Kidney epithelial cell (primary cell): ENCODE measurements around the gene NAA38. TPM values are rescaled to one million over a fixed set of nuclear protein-coding genes. Genes with fewer than 3 reads are reported as not detected.
A peak's percentile ranks its signal among the peaks of the same experiment; 100 is the strongest.
"Not testable (repeated sequence)": the region's sequence is repeated elsewhere in the genome, so short reads cannot be mapped to it uniquely, and the experiment has no call there.

Source experiments
- DNase-seq: peaks from one replicate; pipeline ENCODE4 v3.0.0-alpha.2; 2010; ENCODE audit warnings: low read depth
- H3K27me3 ChIP-seq: 2 replicates; pipeline ENCODE4 v1.6.0; 2011; ENCODE audit warnings: low read length; ENCODE audit not compliant: control insufficient read depth, insufficient read depth
- H3K36me3 ChIP-seq: 2 replicates; pipeline ENCODE4 v1.5.1; 2011; ENCODE audit warnings: low read length; ENCODE audit not compliant: control insufficient read depth, insufficient read depth
- H3K4me3 ChIP-seq: 2 replicates; pipeline ENCODE4 v1.5.1; 2011; ENCODE audit warnings: low read depth, mild to moderate bottlenecking, control low read depth, low read length
- total RNA-seq: library from RNA; depleted of rRNA; stranded (reverse); fragments of >200 nt; gene quantifications from 2 replicates; pipeline ENCODE4 v1.2.3, GENCODE V29; 2015
- TF ChIP-seq, protein P1 (sequence below): IDR thresholded peaks from 2 replicates; pipeline ENCODE4 v1.5.1; 2011; ENCODE audit warnings: mild to moderate bottlenecking, moderate library complexity, low read length, control low read depth, inconsistent platforms; ENCODE audit not compliant: insufficient read depth, poor library complexity, severe bottlenecking

Gene NAA38
- total RNA-seq, 1 donor from 2014 or later = 51.0 TPM

GRCh38 chr17:7814969-7815368 lies 42.4 kb downstream of the NAA38 start:
- Histone ChIP-seq H3K36me3 (no peaks in the 10 kb centered on the region), H3K4me3 (no peak overlapping the region), H3K27me3 (peaks cover 8% of the 10 kb centered on the region)
- no peak for DNase-seq
- TF ChIP-seq, protein P1, sequence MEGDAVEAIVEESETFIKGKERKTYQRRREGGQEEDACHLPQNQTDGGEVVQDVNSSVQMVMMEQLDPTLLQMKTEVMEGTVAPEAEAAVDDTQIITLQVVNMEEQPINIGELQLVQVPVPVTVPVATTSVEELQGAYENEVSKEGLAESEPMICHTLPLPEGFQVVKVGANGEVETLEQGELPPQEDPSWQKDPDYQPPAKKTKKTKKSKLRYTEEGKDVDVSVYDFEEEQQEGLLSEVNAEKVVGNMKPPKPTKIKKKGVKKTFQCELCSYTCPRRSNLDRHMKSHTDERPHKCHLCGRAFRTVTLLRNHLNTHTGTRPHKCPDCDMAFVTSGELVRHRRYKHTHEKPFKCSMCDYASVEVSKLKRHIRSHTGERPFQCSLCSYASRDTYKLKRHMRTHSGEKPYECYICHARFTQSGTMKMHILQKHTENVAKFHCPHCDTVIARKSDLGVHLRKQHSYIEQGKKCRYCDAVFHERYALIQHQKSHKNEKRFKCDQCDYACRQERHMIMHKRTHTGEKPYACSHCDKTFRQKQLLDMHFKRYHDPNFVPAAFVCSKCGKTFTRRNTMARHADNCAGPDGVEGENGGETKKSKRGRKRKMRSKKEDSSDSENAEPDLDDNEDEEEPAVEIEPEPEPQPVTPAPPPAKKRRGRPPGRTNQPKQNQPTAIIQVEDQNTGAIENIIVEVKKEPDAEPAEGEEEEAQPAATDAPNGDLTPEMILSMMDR = no peak

GRCh38 chr17:7811251-7811650 lies 46.1 kb downstream of the NAA38 start:
- Histone ChIP-seq H3K4me3 (no peak overlapping the region), H3K27me3 (peaks cover 3% of the 10 kb centered on the region), H3K36me3 (no peaks in the 10 kb centered on the region)
- TF ChIP-seq, protein P1 = no peak
- no peak for DNase-seq

- not testable (repeated sequence) for H3K4me3 ChIP-seq, H3K36me3 ChIP-seq, H3K27me3 ChIP-seq
- peak; percentile 5 for DNase-seq
Measured at GRCh38 chr17:7809791-7810343, 47.5 kb downstream of the NAA38 start.

- DNase-seq = peak; percentile 10
- no peak overlapping the region for H3K4me3 ChIP-seq
- H3K36me3 ChIP-seq = no peaks in the 10 kb centered on the region
- peaks cover 3% of the 10 kb centered on the region for H3K27me3 ChIP-seq
- TF ChIP-seq, protein P1 = no peak
Measured at GRCh38 chr17:7809086-7809790, 48.1 kb downstream of the NAA38 start.

DNA sequence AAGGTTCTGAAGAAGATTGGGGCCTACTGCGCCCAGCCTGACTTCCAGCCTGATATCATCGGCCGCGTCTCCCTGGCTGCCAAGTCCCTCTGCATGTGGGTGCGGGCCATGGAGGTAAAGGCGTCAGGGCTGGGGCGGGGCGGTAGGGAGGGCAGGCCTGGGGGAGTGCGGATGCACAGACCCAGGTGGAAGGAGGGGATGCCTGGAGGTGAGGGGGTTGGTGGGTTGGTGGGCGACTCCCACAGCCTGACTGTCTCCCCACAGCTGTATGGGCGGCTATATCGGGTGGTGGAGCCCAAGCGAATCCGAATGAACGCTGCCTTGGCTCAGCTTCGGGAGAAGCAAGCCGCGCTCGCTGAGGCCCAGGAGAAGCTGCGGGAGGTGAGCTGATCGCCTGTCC lies 50.2 kb downstream of the NAA38 start:
- H3K36me3 ChIP-seq = no peaks in the 10 kb centered on the region
- peaks cover 3% of the 10 kb centered on the region for H3K27me3 ChIP-seq
- no peak for DNase-seq
- H3K4me3 ChIP-seq = no peak overlapping the region
- TF ChIP-seq, protein P1 = no peak

Other genes starting within 250 kb of the NAA38 start
- gene FXR2, start 242.7 kb downstream of the NAA38 start, total RNA-seq = 43.0 and 45.7 TPM in 2 replicates
- 61.6 and 76.0 TPM in 2 replicates for gene SAT2, start 229.7 kb downstream of the NAA38 start, total RNA-seq
- 0.79 TPM in 1 of 2 replicates, not detected in the other for gene SHBG, start 227.4 kb downstream of the NAA38 start, total RNA-seq
- gene ATP1B2, start 206.6 kb downstream of the NAA38 start, total RNA-seq = not detected in 2 replicates
- gene TP53, start 170.1 kb downstream of the NAA38 start, total RNA-seq = 154 and 168 TPM in 2 replicates
- 13.3 and 14.9 TPM in 2 replicates for gene WRAP53, start 169.1 kb downstream of the NAA38 start, total RNA-seq
- gene EFNB3, start 152.4 kb downstream of the NAA38 start, total RNA-seq = 4.7 and 5.5 TPM in 2 replicates
- 0.04 TPM in 1 of 2 replicates, not detected in the other for gene DNAH2, start 139.8 kb downstream of the NAA38 start, total RNA-seq
- 15.6 and 20.4 TPM in 2 replicates for gene KDM6B, start 23.3 kb downstream of the NAA38 start, total RNA-seq
- 3.5 and 4.3 TPM in 2 replicates for gene TMEM88, start 2.5 kb downstream of the NAA38 start, total RNA-seq
- 5.3 and 7.4 TPM in 2 replicates for gene CYB5D1, start 444 bp upstream of the NAA38 start, total RNA-seq
- gene CHD3, start 31.2 kb upstream of the NAA38 start, total RNA-seq = 36.2 and 42.4 TPM in 2 replicates
- gene RNF227, start 58.7 kb upstream of the NAA38 start, total RNA-seq = 1.5 and 3.9 TPM in 2 replicates
- gene KCNAB3, start 72.3 kb upstream of the NAA38 start, total RNA-seq = 0.29 and 0.62 TPM in 2 replicates
- gene TRAPPC1, start 74.4 kb upstream of the NAA38 start, total RNA-seq = 45.5 and 51.6 TPM in 2 replicates
- gene CNTROB, start 74.6 kb upstream of the NAA38 start, total RNA-seq = 19.2 and 20.1 TPM in 2 replicates
- 0.07 TPM in 1 of 2 replicates, not detected in the other for gene GUCY2D, start 145.1 kb upstream of the NAA38 start, total RNA-seq
- 0.29 TPM in 1 of 2 replicates, not detected in the other for gene ALOX15B, start 181.5 kb upstream of the NAA38 start, total RNA-seq
- gene ALOX12B, start 230.2 kb upstream of the NAA38 start, total RNA-seq = 0.08 and 1.2 TPM in 2 replicates